Neural cell (in vitro differentiated cells): Measurements from ENCODE around the gene P2RY6. TPM values are rescaled to one million over a fixed set of nuclear protein-coding genes. Genes with fewer than 3 reads are reported as not detected.

Source experiments
- H2AFZ ChIP-seq: fragments of 200-600, 300-800 bp; sonication (generic), shearing (Covaris generic); 2 replicates; pipeline ENCODE4 v1.6.0; 2014; ENCODE audit warnings: low read depth, mild to moderate bottlenecking, antibody characterized with exemption, low read length, moderate library complexity
- H3F3A ChIP-seq: fragments of 200-600 bp; shearing (Covaris generic); 2 replicates; pipeline ENCODE4 v1.6.1; 2016; ENCODE audit warnings: mild to moderate bottlenecking, moderate library complexity, mixed read lengths, antibody characterized with exemption, low read length; ENCODE audit not compliant: insufficient read depth, poor library complexity, severe bottlenecking
- H3K27ac ChIP-seq: fragments of 200-600, 300-800 bp; sonication (generic), shearing (Covaris generic); 2 replicates; pipeline ENCODE4 v1.5.1; 2014; ENCODE audit warnings: mild to moderate bottlenecking, low read length, moderate library complexity
- H3K27me3 ChIP-seq: fragments of 300-800, 200-600 bp; sonication (generic), shearing (Covaris generic); 2 replicates; pipeline ENCODE4 v1.6.0; 2014; ENCODE audit warnings: mild to moderate bottlenecking, low read depth, low read length, moderate library complexity; ENCODE audit not compliant: insufficient read depth
- H3K36me3 ChIP-seq: fragments of 300-800, 200-600 bp; sonication (generic), shearing (Covaris generic); 2 replicates; pipeline ENCODE4 v1.5.1; 2014; ENCODE audit warnings: mild to moderate bottlenecking, antibody characterized with exemption, low read length, moderate library complexity; ENCODE audit not compliant: insufficient read depth
- H3K4me2 ChIP-seq: fragments of 300-800, 200-600 bp; sonication (generic), shearing (Covaris generic); 2 replicates; pipeline ENCODE4 v1.6.0; 2014; ENCODE audit warnings: mild to moderate bottlenecking, low read length
- H3K4me3 ChIP-seq: fragments of 300-800, 200-600 bp; sonication (generic), shearing (Covaris generic); 2 replicates; pipeline ENCODE4 v1.5.1; 2014; ENCODE audit warnings: mild to moderate bottlenecking, low read length, moderate library complexity
- H3K79me2 ChIP-seq: fragments of 200-600 bp; shearing (Covaris generic); replicated peaks from 2 replicates; pipeline ENCODE4 v1.6.0; 2014; ENCODE audit warnings: mild to moderate bottlenecking, low read length, moderate library complexity; ENCODE audit not compliant: insufficient read depth
- H3K9ac ChIP-seq: fragments of 300-800, 200-600 bp; sonication (generic), shearing (Covaris generic); 2 replicates; pipeline ENCODE4 v1.6.1; 2016; ENCODE audit warnings: mild to moderate bottlenecking, low read length, mixed read lengths
- H3K9me2 ChIP-seq: fragments of 200-600 bp; shearing (Covaris generic); 2 replicates; pipeline ENCODE4 v1.6.1; 2016; ENCODE audit warnings: mild to moderate bottlenecking, low read length, mixed read lengths; ENCODE audit not compliant: insufficient read depth
- H3K9me3 ChIP-seq: fragments of 200-600, 300-800 bp; sonication (generic), shearing (Covaris generic); 2 replicates; pipeline ENCODE4 v1.6.1; 2016; ENCODE audit warnings: mild to moderate bottlenecking, mixed run types, low read length, moderate library complexity, mixed read lengths
- H4K20me1 ChIP-seq: fragments of 200-600 bp; shearing (Covaris generic); 2 replicates; pipeline ENCODE4 v1.6.1; 2016; ENCODE audit warnings: mild to moderate bottlenecking, mixed run types; ENCODE audit not compliant: insufficient read depth
- CTCF ChIP-seq: fragments of 450-650 bp; IDR thresholded peaks from 2 replicates; pipeline ENCODE4 v1.5.1; 2014; ENCODE audit warnings: antibody characterized with exemption, mild to moderate bottlenecking, moderate library complexity; ENCODE audit not compliant: poor library complexity, severe bottlenecking
- EP300 ChIP-seq: fragments of 450-650 bp; conservative IDR thresholded peaks from 2 replicates; pipeline ENCODE4 v1.6.1; 2014; ENCODE audit warnings: antibody characterized with exemption, mild to moderate bottlenecking, moderate library complexity; ENCODE audit not compliant: poor library complexity, severe bottlenecking
- EZH2 ChIP-seq: fragments of 200-600, 300-800 bp; shearing (Covaris generic), sonication (generic); IDR thresholded peaks from 2 replicates; pipeline ENCODE4 v1.6.1; 2014; ENCODE audit warnings: antibody characterized with exemption, low read length, borderline replicate concordance, mild to moderate bottlenecking; ENCODE audit not compliant: insufficient read depth, poor library complexity, severe bottlenecking
- MXI1 ChIP-seq: fragments of 450-650 bp; conservative IDR thresholded peaks from 2 replicates; pipeline ENCODE4 v1.6.1; 2014; ENCODE audit warnings: antibody characterized with exemption, mild to moderate bottlenecking; ENCODE audit not compliant: poor library complexity, severe bottlenecking
- POLR2AphosphoS5 ChIP-seq: IDR thresholded peaks from 2 replicates; pipeline ENCODE4 v1.6.1; 2012
- RAD21 ChIP-seq: fragments of 450-650 bp; conservative IDR thresholded peaks from 2 replicates; pipeline ENCODE4 v1.6.1; 2014; ENCODE audit warnings: antibody characterized with exemption, mild to moderate bottlenecking, moderate library complexity
- REST ChIP-seq: IDR thresholded peaks from 2 replicates; pipeline ENCODE4 v1.6.1; 2012; ENCODE audit warnings: borderline replicate concordance
- SMC3 ChIP-seq: fragments of 450-650 bp; conservative IDR thresholded peaks from 2 replicates; pipeline ENCODE4 v1.6.1; 2014; ENCODE audit warnings: antibody characterized with exemption, mild to moderate bottlenecking, moderate library complexity; ENCODE audit not compliant: poor library complexity
- TAF1 ChIP-seq: IDR thresholded peaks from 2 replicates; pipeline ENCODE4 v1.6.1; 2012; ENCODE audit warnings: low read depth
- polyA plus RNA-seq: library from polyadenylated mRNA; depleted of rRNA; stranded (reverse); fragments of >200 nt; gene quantifications from 2 replicates; pipeline ENCODE4 v1.2.3, GENCODE V29; 2014

P2RY6 gene
- polyA plus RNA-seq, 1 donor from 2014 or later: not detected

- Histone ChIP-seq H3K36me3 (no peaks in the 10 kb centered on the region), H3K9me2 (no peaks in the 10 kb centered on the region), H3K4me3 (no peak overlapping the region), H3K27me3 (no peaks in the 10 kb centered on the region), H3F3A (no peaks in the 10 kb centered on the region), H2AFZ (no peak overlapping the region), H3K79me2 (peaks cover 12% of the 10 kb centered on the region), H3K9ac (no peak overlapping the region), H4K20me1 (no peaks in the 10 kb centered on the region), H3K9me3 (no peaks in the 10 kb centered on the region), H3K27ac (no peak overlapping the region), H3K4me2 (no peak overlapping the region)
- TF ChIP-seq EP300: no peak
- no peak for TF ChIP-seq POLR2AphosphoS5
- no peak for TF ChIP-seq REST
- no peak for TF ChIP-seq RAD21
- no peak for TF ChIP-seq SMC3
- TF ChIP-seq EZH2: no peak
Observed at GRCh38 chr11:73325036-73325981, 53.2 kb downstream of the P2RY6 start.

GRCh38 chr11:73326929-73327811, 55.0 kb downstream of the P2RY6 start:
- H2AFZ ChIP-seq: no peak overlapping the region
- no peaks in the 10 kb centered on the region for H3F3A ChIP-seq
- H3K9me3 ChIP-seq: no peaks in the 10 kb centered on the region
- H3K27me3 ChIP-seq: no peaks in the 10 kb centered on the region
- no peaks in the 10 kb centered on the region for H4K20me1 ChIP-seq
- H3K36me3 ChIP-seq: no peaks in the 10 kb centered on the region
- no peak overlapping the region for H3K4me3 ChIP-seq
- no peak overlapping the region for H3K9ac ChIP-seq
- no peak overlapping the region for H3K4me2 ChIP-seq
- H3K9me2 ChIP-seq: no peaks in the 10 kb centered on the region
- H3K79me2 ChIP-seq: peaks cover 12% of the 10 kb centered on the region
- no peak overlapping the region for H3K27ac ChIP-seq
- TF ChIP-seq REST (no peak), EZH2 (no peak), MXI1 (no peak), TAF1 (no peak), RAD21 (no peak), EP300 (no peak), POLR2AphosphoS5 (no peak), CTCF (no peak), SMC3 (no peak)
